ENCODE measurements around the gene PNMT. TPM values are rescaled to one million over a fixed set of nuclear protein-coding genes. Genes with fewer than 3 reads are reported as not detected.
A peak's percentile ranks its signal among the peaks of the same experiment; 100 is the strongest.

The PNMT gene
- total RNA-seq, 2 donors from 2014 or later = 14.9 to 26.2 TPM

GRCh38 chr17:39663340-39663687, 4.9 kb upstream of the PNMT start:
- Histone ChIP-seq H3K4me1 (peaks cover 0 to 87% of the 10 kb centered on the region in 2 donors), H3K9me3 (no peaks in the 10 kb centered on the region), H3K27me3 (no peaks in the 10 kb centered on the region), H3K4me3 (peak overlapping the region; percentile 57 to 64), H3K36me3 (peaks cover 21% of the 10 kb centered on the region), H3K27ac (peak overlapping the region; percentile 89 to 96)
- DNase-seq (ENCODE audit: low spot score) = no peak
- TF ChIP-seq CTCF (IDR thresholded peaks at IDR 0.05) = no peak

GRCh38 chr17:39663688-39664580, 4.3 kb upstream of the PNMT start:
- no peaks in the 10 kb centered on the region for H3K9me3 ChIP-seq
- DNase-seq (ENCODE audit: low spot score) = no peak
- H3K27ac ChIP-seq = peak overlapping the region; percentile 89 to 96
- peaks cover 18% of the 10 kb centered on the region for H3K36me3 ChIP-seq
- H3K4me3 ChIP-seq = peak overlapping the region; percentile 57 to 64
- peaks cover 0 to 87% of the 10 kb centered on the region in 2 donors for H3K4me1 ChIP-seq
- no peak for TF ChIP-seq CTCF (IDR thresholded peaks at IDR 0.05)
- no peaks in the 10 kb centered on the region for H3K27me3 ChIP-seq

GRCh38 chr17:39664581-39665561, 3.4 kb upstream of the PNMT start, which contains the start of gene TCAP:
TSS of gene TCAP (plus strand) at chr17:39665349. CDS start at chr17:39665360, 11 bp downstream.
- Histone ChIP-seq H3K9me3 (no peaks in the 10 kb centered on the region), H3K27me3 (no peaks in the 10 kb centered on the region), H3K27ac (peak within 1 kb of the TSS; percentile 89 to 96), H3K36me3 (peaks cover 18% of the 10 kb centered on the region), H3K4me3 (peak within 1 kb of the TSS; percentile 57 to 64), H3K4me1 (peaks cover 0 to 87% of the 10 kb centered on the region in 2 donors)
- no peak for TF ChIP-seq CTCF (IDR thresholded peaks at IDR 0.05)
- no peak for DNase-seq (ENCODE audit: low spot score)

GRCh38 chr17:39665642-39666224, 2.5 kb upstream of the PNMT start:
- Histone ChIP-seq H3K27ac (peak overlapping the region; percentile 89 to 96), H3K27me3 (no peaks in the 10 kb centered on the region), H3K36me3 (peaks cover 10% of the 10 kb centered on the region), H3K4me1 (peaks cover 0 to 81% of the 10 kb centered on the region in 2 donors), H3K4me3 (peak overlapping the region; percentile 57 to 64), H3K9me3 (no peaks in the 10 kb centered on the region)
- no peak for DNase-seq (ENCODE audit: low spot score)
- TF ChIP-seq CTCF (IDR thresholded peaks at IDR 0.05) = no peak

GRCh38 chr17:39666231-39666600, 2.0 kb upstream of the PNMT start:
- no peaks in the 10 kb centered on the region for H3K9me3 ChIP-seq
- H3K27me3 ChIP-seq = no peaks in the 10 kb centered on the region
- peaks cover 0 to 81% of the 10 kb centered on the region in 2 donors for H3K4me1 ChIP-seq
- peak overlapping the region; percentile 89 to 96 for H3K27ac ChIP-seq
- peaks cover 9% of the 10 kb centered on the region for H3K36me3 ChIP-seq
- no peak for DNase-seq (ENCODE audit: low spot score)
- no peak for TF ChIP-seq CTCF (IDR thresholded peaks at IDR 0.05)
- H3K4me3 ChIP-seq = peak overlapping the region; percentile 57 to 64

All from right atrium auricular region (tissue), 2 donors.